B cell (primary cell): Measurements from ENCODE around the gene SARNP. TPM values are rescaled to one million over a fixed set of nuclear protein-coding genes. Genes with fewer than 3 reads are reported as not detected.

Experiments
- ATAC-seq: fragments of 200-7000 bp; cut with Tn5 transposase; one replicate; pipeline ENCODE4 v1.10.0; 2021; ENCODE audit warnings: low read depth, mild to moderate bottlenecking, moderate number of reproducible peaks, moderate library complexity
- CTCF ChIA-PET: fragments of 350-600 bp; sonication (Branson Sonifier 250); formaldehyde crosslinking; loops from one replicate; lab custom pipeline; 2021; ENCODE audit warnings: antibody characterized with exemption, inconsistent platforms; lab: Charles Lee
- POLR2A ChIA-PET: fragments of 350-600 bp; sonication (Branson Sonifier 250); formaldehyde crosslinking; loops from one replicate; lab custom pipeline; 2021; ENCODE audit warnings: antibody characterized with exemption; lab: Charles Lee
- DNase-seq: peaks from one replicate; pipeline ENCODE4 v3.0.0; 2013
- H2AFZ ChIP-seq: 2 replicates; pipeline ENCODE4 v1.6.1; 2012; ENCODE audit warnings: mild to moderate bottlenecking, low read depth, low read length; ENCODE audit not compliant: insufficient read depth, poor library complexity, severe bottlenecking
- H3K27ac ChIP-seq, 2 donors: 1 replicate in 1 of 2; 2 replicates in 1 of 2; pipeline ENCODE4 v1.5.1; 2012 to 2013; ENCODE audit warnings: low read length in 2 of 2, mild to moderate bottlenecking in 2 of 2, moderate library complexity in 1 of 2
- H3K27me3 ChIP-seq, 4 experiments: fragments of 200-600 bp in 1 of 4; sonication (generic) in 1 of 4; replicated peaks in 1 of 4; 1 replicate in 2 of 4; 2 replicates in 2 of 4; pipeline versions ENCODE4 v1.6.1 to v1.7.0; 2013 to 2016; ENCODE audit warnings: low read length in 3 of 4, mild to moderate bottlenecking in 2 of 4, mixed read lengths in 1 of 4, moderate library complexity in 1 of 4; ENCODE audit not compliant: insufficient read depth in 4 of 4, control insufficient read depth in 3 of 4; ENCODE audit errors: control extremely low read depth in 1 of 4
- H3K36me3 ChIP-seq, 2 experiments: replicated peaks in 1 of 2; 1 replicate in 1 of 2; 2 replicates in 1 of 2; pipeline versions ENCODE4 v1.6.1 to v1.7.1; 2013; ENCODE audit warnings: low read length in 1 of 2; ENCODE audit not compliant: insufficient read depth in 2 of 2, control insufficient read depth in 1 of 2; ENCODE audit errors: control extremely low read depth in 1 of 2, extremely low read depth in 1 of 2
- H3K4me1 ChIP-seq, 2 donors: fragments of 200-600 bp in 1 of 2; sonication (generic) in 1 of 2; 1 replicate in 1 of 2; 2 replicates in 1 of 2; pipeline versions ENCODE4 v1.5.1 to v1.6.1; 2013 to 2017; ENCODE audit warnings: low read length in 2 of 2; ENCODE audit not compliant: control insufficient read depth in 2 of 2, insufficient read depth in 2 of 2
- H3K4me2 ChIP-seq: replicated peaks from 2 replicates; pipeline ENCODE3; 2012; ENCODE audit warnings: mild to moderate bottlenecking, low read depth, low read length; ENCODE audit not compliant: poor library complexity, severe bottlenecking
- H3K4me3 ChIP-seq, 5 experiments: fragments of 200-600 bp in 1 of 5; sonication (generic) in 1 of 5; 1 replicate in 3 of 5; 2 replicates in 2 of 5; pipeline versions ENCODE4 v1.5.1 to v1.7.0; 2011 to 2016; ENCODE audit warnings: low read length in 4 of 5, mild to moderate bottlenecking in 4 of 5, low read depth in 2 of 5, control low read depth in 1 of 5, moderate library complexity in 1 of 5; ENCODE audit not compliant: insufficient read depth in 1 of 5; ENCODE audit errors: control extremely low read depth in 1 of 5, extremely low read depth in 1 of 5
- H3K79me2 ChIP-seq: fragments of 200-600 bp; sonication (generic); one replicate; pipeline ENCODE4 v1.6.0; 2016; ENCODE audit warnings: low read length; ENCODE audit not compliant: control insufficient read depth, insufficient read depth
- H3K9ac ChIP-seq: fragments of 200-600 bp; sonication (generic); 2 replicates; pipeline ENCODE4 v1.6.1; 2017; ENCODE audit warnings: mild to moderate bottlenecking, low read length, moderate library complexity
- H3K9me3 ChIP-seq, 3 donors: one replicate each; pipeline versions ENCODE4 v1.6.1 to v1.7.1; 2013; ENCODE audit warnings: low read length in 2 of 3; ENCODE audit not compliant: control insufficient read depth in 2 of 3, insufficient read depth in 1 of 3; ENCODE audit errors: control extremely low read depth in 1 of 3
- H4K20me1 ChIP-seq: 2 replicates; pipeline ENCODE4 v1.6.0; 2012; ENCODE audit warnings: mild to moderate bottlenecking, low read length; ENCODE audit not compliant: insufficient read depth, control insufficient read depth, poor library complexity, severe bottlenecking
- H3K27ac Mint-ChIP-seq: one replicate; pipeline ENCODE4 v1.8.0; 2021; ENCODE audit warnings: mixed read lengths
- H3K27me3 Mint-ChIP-seq: one replicate; pipeline ENCODE4 v1.8.0; 2021; ENCODE audit warnings: mixed read lengths
- H3K4me1 Mint-ChIP-seq: one replicate; pipeline ENCODE4 v1.8.0; 2021; ENCODE audit warnings: mixed read lengths
- H3K4me3 Mint-ChIP-seq: one replicate; pipeline ENCODE4 v1.8.0; 2021; ENCODE audit warnings: mixed read lengths
- H3K9me3 Mint-ChIP-seq: one replicate; pipeline ENCODE4 v1.8.0; 2022; ENCODE audit warnings: mixed read lengths; ENCODE audit not compliant: insufficient read depth
- EZH2 ChIP-seq: IDR thresholded peaks from 2 replicates; pipeline ENCODE4 v1.6.1; 2012; ENCODE audit warnings: borderline replicate concordance, low read depth, mild to moderate bottlenecking, moderate library complexity, low read length; ENCODE audit not compliant: insufficient read depth, poor library complexity, severe bottlenecking
- WGBS: methylation state at CpG from one replicate; pipeline ENCODE4 v1.1.5; 2013; ENCODE audit warnings: missing lambda C conversion rate; ENCODE audit not compliant: insufficient coverage; 5-methylcytosine and 5-hydroxymethylcytosine counted together
- intact Hi-C: fragments of 100-400 bp; cut with micrococcal nuclease; formaldehyde crosslinking; loops from one replicate; pipeline ENCODE4 v1.10.0; 2022
- polyA plus RNA-seq: library from polyadenylated mRNA; depleted of rRNA; stranded (reverse); fragments of >200 nt; gene quantifications from 2 replicates; pipeline ENCODE4 v1.2.3, GENCODE V29; 2012
- total RNA-seq, 2 donors: library from RNA; stranded (reverse); fragments of 120-200 nt in 1 of 2; gene quantifications; 1 replicate in 1 of 2; 2 replicates in 1 of 2; pipeline versions ENCODE4 v1.2.3 to v1.2.4, GENCODE V29; 2013 to 2022
- TF ChIP-seq, protein P1 (sequence below): fragments of 200-600 bp; IDR thresholded peaks from one replicate; pipeline ENCODE4 v1.8.0; 2022; ENCODE audit warnings: antibody characterized with exemption, mild to moderate bottlenecking

The SARNP gene
- total and polyA plus RNA-seq, 2 donors (not counting 1 experiment from before 2014, with no cell fraction given) = 22.6 to 46.4 TPM

DNA sequence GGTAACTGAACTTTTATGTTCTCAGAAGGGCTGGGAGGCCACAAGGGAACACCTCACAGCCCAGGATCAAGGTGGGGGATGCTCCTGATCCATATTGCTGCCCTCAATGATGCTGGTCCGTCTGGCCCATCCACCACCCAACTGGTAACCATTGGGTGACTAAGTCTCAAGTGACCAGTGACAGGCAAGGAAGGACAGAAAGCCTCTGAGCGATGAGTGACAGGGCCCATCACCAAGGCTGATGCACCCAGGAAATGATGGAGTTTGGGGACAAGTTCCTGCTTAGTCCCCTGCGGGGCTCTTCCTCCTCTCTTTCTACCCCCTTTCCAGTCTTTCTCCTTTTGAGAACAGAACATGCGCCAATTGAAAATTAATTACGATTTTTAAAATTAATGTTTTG is 27.8 kb upstream of the SARNP start:
- Histone ChIP-seq H2AFZ (no peak overlapping the region), H3K27me3 (peaks cover 0 to 9% (median 7%) of the 10 kb centered on the region in 4 experiments), H3K4me3 (no peak overlapping the region), H3K36me3 (no peaks in the 10 kb centered on the region), H3K27ac (no peak overlapping the region), H4K20me1 (no peaks in the 10 kb centered on the region), H3K79me2 (no peaks in the 10 kb centered on the region), H3K9me3 (no peaks in the 10 kb centered on the region), H3K4me2 (no peak overlapping the region), H3K9ac (no peak overlapping the region), H3K4me1 (no peaks in the 10 kb centered on the region)
- Mint-ChIP-seq H3K4me3 (no peak overlapping the region), H3K4me1 (no peaks in the 10 kb centered on the region), H3K27ac (no peak overlapping the region), H3K27me3 (peaks cover 25% of the 10 kb centered on the region), H3K9me3 (no peaks in the 10 kb centered on the region)
- intact Hi-C loops = no loop called here
- no peak for ATAC-seq
- TF ChIP-seq, protein P1, sequence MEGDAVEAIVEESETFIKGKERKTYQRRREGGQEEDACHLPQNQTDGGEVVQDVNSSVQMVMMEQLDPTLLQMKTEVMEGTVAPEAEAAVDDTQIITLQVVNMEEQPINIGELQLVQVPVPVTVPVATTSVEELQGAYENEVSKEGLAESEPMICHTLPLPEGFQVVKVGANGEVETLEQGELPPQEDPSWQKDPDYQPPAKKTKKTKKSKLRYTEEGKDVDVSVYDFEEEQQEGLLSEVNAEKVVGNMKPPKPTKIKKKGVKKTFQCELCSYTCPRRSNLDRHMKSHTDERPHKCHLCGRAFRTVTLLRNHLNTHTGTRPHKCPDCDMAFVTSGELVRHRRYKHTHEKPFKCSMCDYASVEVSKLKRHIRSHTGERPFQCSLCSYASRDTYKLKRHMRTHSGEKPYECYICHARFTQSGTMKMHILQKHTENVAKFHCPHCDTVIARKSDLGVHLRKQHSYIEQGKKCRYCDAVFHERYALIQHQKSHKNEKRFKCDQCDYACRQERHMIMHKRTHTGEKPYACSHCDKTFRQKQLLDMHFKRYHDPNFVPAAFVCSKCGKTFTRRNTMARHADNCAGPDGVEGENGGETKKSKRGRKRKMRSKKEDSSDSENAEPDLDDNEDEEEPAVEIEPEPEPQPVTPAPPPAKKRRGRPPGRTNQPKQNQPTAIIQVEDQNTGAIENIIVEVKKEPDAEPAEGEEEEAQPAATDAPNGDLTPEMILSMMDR = no peak
- TF ChIP-seq EZH2 = no peak
- ChIA-PET CTCF (no interaction called here), POLR2A (interaction anchor here (0.5 kb wide), 1 partner anchor 20 kb away, joined by 3 read pairs; no protein-coding TSS in a partner anchor)
- DNase-seq = no peak
- WGBS = 96% methylated on average over 2 of the region's 5 CpGs

DNA sequence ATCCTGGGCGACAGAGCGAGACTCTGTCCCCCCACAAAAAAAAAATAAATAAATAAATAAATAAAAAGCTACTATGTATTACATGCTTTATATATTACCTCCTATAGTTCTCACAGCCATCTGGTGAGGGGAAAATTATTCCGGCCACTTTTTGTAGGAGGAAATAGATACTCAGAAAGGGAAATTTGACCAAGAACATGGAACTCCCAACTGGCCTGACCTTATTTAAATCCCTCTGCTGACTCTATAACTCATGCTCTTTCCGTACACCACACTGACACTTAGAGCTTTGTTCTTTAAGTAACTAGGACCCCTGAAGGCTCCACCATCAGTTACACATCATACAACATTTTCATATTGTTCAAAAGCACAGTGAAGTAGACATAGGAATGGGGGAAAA is 27.4 kb upstream of the SARNP start:
- H3K4me1 ChIP-seq = no peaks in the 10 kb centered on the region
- Mint-ChIP-seq H3K9me3 (no peaks in the 10 kb centered on the region), H3K27ac (no peak overlapping the region), H3K4me1 (no peaks in the 10 kb centered on the region), H3K4me3 (no peak overlapping the region), H3K27me3 (peaks cover 21% of the 10 kb centered on the region)
- no peaks in the 10 kb centered on the region for H3K9me3 ChIP-seq
- no peak overlapping the region for H3K4me2 ChIP-seq
- TF ChIP-seq EZH2 = no peak
- ChIA-PET POLR2A (interaction anchor here (0.5 kb wide), 1 partner anchor 21 kb away, joined by 3 read pairs; no protein-coding TSS in a partner anchor), CTCF (no interaction called here)
- no CpG with 5 or more reads among the region's 4 CpGs for WGBS
- no peaks in the 10 kb centered on the region for H4K20me1 ChIP-seq
- no peak overlapping the region for H3K9ac ChIP-seq
- no peak overlapping the region for H3K27ac ChIP-seq
- no peak for DNase-seq
- intact Hi-C loops = no loop called here
- H2AFZ ChIP-seq = no peak overlapping the region
- H3K36me3 ChIP-seq = no peaks in the 10 kb centered on the region
- no peak for ATAC-seq
- H3K79me2 ChIP-seq = no peaks in the 10 kb centered on the region
- H3K27me3 ChIP-seq = peaks cover 0 to 5% (median 4%) of the 10 kb centered on the region in 4 experiments
- H3K4me3 ChIP-seq = no peak overlapping the region
